ENCODE results near the gene TBC1D24. TPM values are rescaled to one million over a fixed set of nuclear protein-coding genes. Genes with fewer than 3 reads are reported as not detected.

The TBC1D24 gene
- total RNA-seq, 2 donors from 2014 or later = 8.4 to 15.8 TPM

GRCh38 chr16:2518823-2519710 is 44.1 kb downstream of the TBC1D24 start:
- Histone ChIP-seq H3K4me1 (peaks cover 33% of the 10 kb centered on the region), H3K27me3 (no peaks in the 10 kb centered on the region), H3K4me3 (peak overlapping the region; percentile 24), H3K27ac (peak overlapping the region; percentile 79), H3K36me3 (no peaks in the 10 kb centered on the region), H3K9ac (ENCODE audit: low read depth in 2 of 2, low read length in 2 of 2) (peak overlapping the region; percentile 26 to 48), H3K9me3 (no peaks in the 10 kb centered on the region)
- DNase-seq = no peak
- intact Hi-C loops (cut with DNase I) = loop anchor here (10.0 kb wide), 1 partner anchor 314 kb away; the partner anchor contains the start of gene MLST8
- TF ChIP-seq, protein P1, sequence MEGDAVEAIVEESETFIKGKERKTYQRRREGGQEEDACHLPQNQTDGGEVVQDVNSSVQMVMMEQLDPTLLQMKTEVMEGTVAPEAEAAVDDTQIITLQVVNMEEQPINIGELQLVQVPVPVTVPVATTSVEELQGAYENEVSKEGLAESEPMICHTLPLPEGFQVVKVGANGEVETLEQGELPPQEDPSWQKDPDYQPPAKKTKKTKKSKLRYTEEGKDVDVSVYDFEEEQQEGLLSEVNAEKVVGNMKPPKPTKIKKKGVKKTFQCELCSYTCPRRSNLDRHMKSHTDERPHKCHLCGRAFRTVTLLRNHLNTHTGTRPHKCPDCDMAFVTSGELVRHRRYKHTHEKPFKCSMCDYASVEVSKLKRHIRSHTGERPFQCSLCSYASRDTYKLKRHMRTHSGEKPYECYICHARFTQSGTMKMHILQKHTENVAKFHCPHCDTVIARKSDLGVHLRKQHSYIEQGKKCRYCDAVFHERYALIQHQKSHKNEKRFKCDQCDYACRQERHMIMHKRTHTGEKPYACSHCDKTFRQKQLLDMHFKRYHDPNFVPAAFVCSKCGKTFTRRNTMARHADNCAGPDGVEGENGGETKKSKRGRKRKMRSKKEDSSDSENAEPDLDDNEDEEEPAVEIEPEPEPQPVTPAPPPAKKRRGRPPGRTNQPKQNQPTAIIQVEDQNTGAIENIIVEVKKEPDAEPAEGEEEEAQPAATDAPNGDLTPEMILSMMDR (IDR thresholded peaks at IDR 0.05) = no peak

DNA sequence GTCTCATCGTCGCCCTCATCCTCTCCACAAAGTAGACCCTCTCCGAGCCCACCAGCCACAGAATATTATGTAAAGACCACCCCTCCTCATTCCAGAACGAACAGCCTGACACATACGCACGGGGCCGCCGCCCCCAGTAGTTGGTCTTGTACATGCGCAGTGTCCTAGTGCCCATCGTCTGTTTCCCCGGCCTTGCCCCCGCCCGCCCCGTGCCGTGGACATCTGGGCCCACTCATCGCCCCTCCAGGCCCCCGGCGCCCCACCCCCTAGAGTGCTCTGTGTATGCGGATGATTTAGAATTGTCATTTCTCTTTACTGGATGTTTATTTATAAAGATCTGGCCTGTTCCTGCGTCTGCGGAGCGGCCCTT is 44.8 kb downstream of the TBC1D24 start:
- no peaks in the 10 kb centered on the region for H3K27me3 ChIP-seq
- peak overlapping the region; percentile 24 for H3K4me3 ChIP-seq
- no peaks in the 10 kb centered on the region for H3K9me3 ChIP-seq
- no peak for DNase-seq
- H3K27ac ChIP-seq = peak overlapping the region; percentile 79
- peaks cover 37% of the 10 kb centered on the region for H3K4me1 ChIP-seq
- TF ChIP-seq, protein P1 (IDR thresholded peaks at IDR 0.05) = no peak
- no peaks in the 10 kb centered on the region for H3K36me3 ChIP-seq
- intact Hi-C loops (cut with DNase I) = loop anchor here (10.0 kb wide), 1 partner anchor 315 kb away; the partner anchor contains the start of gene MLST8
- peak overlapping the region in 1 of 2 donors; percentile 48 for H3K9ac ChIP-seq (ENCODE audit: low read depth in 2 of 2, low read length in 2 of 2)

GRCh38 chr16:2520097-2520783 is 45.3 kb downstream of the TBC1D24 start, which contains the start of gene AMDHD2:
AMDHD2 (plus strand) TSS chr16:2520371; CDS start chr16:2520459, 88 bp downstream.
- peak within 1 kb of the TSS; percentile 60 for H3K4me3 ChIP-seq
- peak within 1 kb of the TSS; percentile 79 for H3K27ac ChIP-seq
- peaks cover 37% of the 10 kb centered on the region for H3K4me1 ChIP-seq
- intact Hi-C loops (cut with DNase I) = no loop called here
- no peaks in the 10 kb centered on the region for H3K27me3 ChIP-seq
- no peaks in the 10 kb centered on the region for H3K36me3 ChIP-seq
- TF ChIP-seq, protein P1 (IDR thresholded peaks at IDR 0.05) = no peak
- no peaks in the 10 kb centered on the region for H3K9me3 ChIP-seq
- peak within 1 kb of the TSS; percentile 65 to 76 for H3K9ac ChIP-seq (ENCODE audit: low read depth in 2 of 2, low read length in 2 of 2)
- peak; percentile 89 for DNase-seq

GRCh38 chr16:2520784-2521531 is 46.0 kb downstream of the TBC1D24 start:
- intact Hi-C loops (cut with DNase I) = no loop called here
- Histone ChIP-seq H3K4me1 (peaks cover 37% of the 10 kb centered on the region), H3K27me3 (no peaks in the 10 kb centered on the region), H3K4me3 (peak overlapping the region; percentile 60), H3K9me3 (no peaks in the 10 kb centered on the region), H3K9ac (ENCODE audit: low read depth in 2 of 2, low read length in 2 of 2) (peak overlapping the region; percentile 65 to 76), H3K36me3 (no peaks in the 10 kb centered on the region), H3K27ac (peak overlapping the region; percentile 18)
- TF ChIP-seq, protein P1 (IDR thresholded peaks at IDR 0.05) = no peak
- no peak for DNase-seq

GRCh38 chr16:2523801-2524231 is 48.9 kb downstream of the TBC1D24 start:
- H3K9ac ChIP-seq (ENCODE audit: low read depth in 2 of 2, low read length in 2 of 2) = no peak overlapping the region
- H3K9me3 ChIP-seq = no peaks in the 10 kb centered on the region
- no peak overlapping the region for H3K4me3 ChIP-seq
- no peaks in the 10 kb centered on the region for H3K27me3 ChIP-seq
- H3K4me1 ChIP-seq = peaks cover 16% of the 10 kb centered on the region
- H3K27ac ChIP-seq = no peak overlapping the region
- intact Hi-C loops (cut with DNase I) = no loop called here
- TF ChIP-seq, protein P1 (IDR thresholded peaks at IDR 0.05) = no peak
- DNase-seq = peak; percentile 67
- peaks cover 4% of the 10 kb centered on the region for H3K36me3 ChIP-seq

Data from colonic mucosa (tissue), 4 donors.